Thymus (tissue), 11 donors: ENCODE results near the gene PPT2. TPM values are rescaled to one million over a fixed set of nuclear protein-coding genes. Genes with fewer than 3 reads are reported as not detected.
"Not testable (repeated sequence)": the region's sequence is repeated elsewhere in the genome, so short reads cannot be mapped to it uniquely, and the experiment has no call there.

Experiments used
- DNase-seq, 9 donors: peaks; one replicate each; pipeline ENCODE4 v3.0.0-alpha.2; 2013; ENCODE audit warnings: low spot score in 9 of 9, low read depth in 6 of 9, missing footprints in 1 of 9
- H3K27ac ChIP-seq, 2 donors: one replicate each; pipeline ENCODE4 v1.5.1; 2013; ENCODE audit warnings: control low read depth in 1 of 2, low read depth in 1 of 2, low read length in 1 of 2, mild to moderate bottlenecking in 1 of 2, moderate library complexity in 1 of 2
- H3K27me3 ChIP-seq, 2 donors: one replicate each; pipeline ENCODE4 v1.5.1; 2013; ENCODE audit warnings: low read length in 1 of 2; ENCODE audit not compliant: control insufficient read depth in 2 of 2, insufficient read depth in 1 of 2
- H3K36me3 ChIP-seq, 2 donors: one replicate each; pipeline ENCODE4 v1.5.1; 2013; ENCODE audit warnings: low read length in 1 of 2, mild to moderate bottlenecking in 1 of 2, moderate library complexity in 1 of 2; ENCODE audit not compliant: control insufficient read depth in 2 of 2, insufficient read depth in 2 of 2
- H3K4me1 ChIP-seq, 2 donors: one replicate each; pipeline ENCODE4 v1.5.1; 2013; ENCODE audit warnings: low read length in 2 of 2; ENCODE audit not compliant: control insufficient read depth in 2 of 2, insufficient read depth in 2 of 2
- H3K4me3 ChIP-seq, 2 donors: one replicate each; pipeline ENCODE4 v1.5.1; 2013; ENCODE audit warnings: low read length in 2 of 2, control low read depth in 1 of 2, mild to moderate bottlenecking in 1 of 2
- H3K9me3 ChIP-seq, 2 donors: one replicate each; pipeline ENCODE4 v1.5.1; 2013; ENCODE audit warnings: low read length in 1 of 2, mild to moderate bottlenecking in 1 of 2; ENCODE audit not compliant: control insufficient read depth in 2 of 2, insufficient read depth in 1 of 2
- WGBS: extraction: QIAGEN DNeasy Blood & Tissue Kit; methylation state at CpG from one replicate; pipeline ENCODE4 v1.1.7; 2013; 5-methylcytosine and 5-hydroxymethylcytosine counted together
- polyA plus RNA-seq: library from polyadenylated mRNA; stranded (reverse); fragments of 200-250 nt; gene quantifications from one replicate; pipeline ENCODE4 v1.2.3, GENCODE V29; 2013
- total RNA-seq: library from RNA; stranded (reverse); fragments of 120-200 nt; gene quantifications from one replicate; pipeline ENCODE4 v1.2.4, GENCODE V29; 2013
- donor health status: healthy.

Gene PPT2
- total and polyA plus RNA-seq, 2 donors: 7.6 to 9.8 TPM

DNA sequence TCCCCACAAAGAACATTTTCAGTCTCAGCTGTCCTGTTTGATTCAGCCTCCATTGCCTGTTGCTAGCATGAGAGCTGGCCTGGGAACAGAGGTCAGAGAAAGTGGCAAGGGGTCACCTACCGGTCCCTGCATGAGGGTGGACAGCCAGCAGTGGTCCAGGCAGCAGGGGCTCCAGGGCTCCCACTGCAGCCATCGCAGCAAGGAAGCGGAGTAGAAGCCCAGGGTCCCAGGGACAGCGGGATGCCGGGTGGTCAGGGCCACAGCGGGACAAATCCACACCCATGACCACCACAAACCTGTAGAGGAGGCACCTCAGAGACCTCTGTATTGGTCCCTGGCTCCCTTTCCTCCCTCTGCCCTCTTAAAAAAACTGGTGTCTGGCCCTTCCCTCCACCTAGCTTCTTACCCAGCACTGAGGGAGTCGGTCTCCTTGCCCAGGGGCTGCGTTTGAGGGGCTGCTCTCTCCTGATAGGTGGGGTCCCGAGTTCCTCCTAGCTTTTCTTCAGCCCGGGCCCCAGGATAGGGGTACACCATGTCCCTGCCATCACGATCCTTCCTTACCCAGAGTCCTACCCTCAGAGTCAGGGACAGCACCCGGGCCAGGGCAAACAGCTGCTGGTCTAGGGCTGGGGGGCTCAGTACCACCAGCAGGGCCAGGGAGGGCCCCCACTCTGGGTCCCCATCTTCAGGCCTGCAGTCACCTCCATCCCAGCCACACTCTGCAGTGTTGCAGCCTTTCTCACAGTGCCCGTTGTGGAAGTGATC, 47.0 kb downstream of the PPT2 start:
- DNase-seq: no peak
- Histone ChIP-seq H3K36me3 (no peaks in the 10 kb centered on the region), H3K27me3 (no peaks in the 10 kb centered on the region), H3K4me1 (peaks cover 6 to 35% of the 10 kb centered on the region in 2 donors), H3K4me3 (no peak overlapping the region), H3K27ac (no peak overlapping the region), H3K9me3 (peaks cover 0 to 5% of the 10 kb centered on the region in 2 donors)
- WGBS: 96% methylated on average over 13 of the region's 13 CpGs

DNA sequence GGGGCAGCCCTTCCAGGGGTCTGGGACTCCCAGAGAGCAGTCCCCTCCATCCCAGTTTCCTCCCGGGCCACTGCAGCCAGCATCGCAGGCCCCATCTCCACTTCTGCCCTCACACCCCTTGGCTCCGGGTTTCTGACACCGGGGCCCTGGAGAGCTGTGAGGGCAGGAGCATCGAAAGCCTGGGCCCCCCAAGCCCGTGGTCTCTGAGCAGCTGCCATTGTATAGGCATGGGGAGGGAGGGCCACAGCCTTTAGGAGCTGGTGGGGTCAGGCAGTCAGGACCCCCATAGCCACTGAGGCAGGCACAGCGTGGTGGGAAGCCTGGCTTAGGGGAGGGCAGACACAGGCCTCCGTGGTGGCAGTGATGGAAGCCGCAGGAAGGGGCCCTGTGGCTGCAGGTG, 48.2 kb downstream of the PPT2 start:
- no peaks in the 10 kb centered on the region for H3K27me3 ChIP-seq
- no peaks in the 10 kb centered on the region for H3K36me3 ChIP-seq
- H3K9me3 ChIP-seq: no peaks in the 10 kb centered on the region
- H3K4me3 ChIP-seq: no peak overlapping the region
- peak overlapping the region in 1 of 2 donors; percentile 18 for H3K27ac ChIP-seq
- H3K4me1 ChIP-seq: peaks cover 0 to 22% of the 10 kb centered on the region in 2 donors
- DNase-seq: peak in 1 of 9 donors; percentile 39
- 82% methylated on average over 9 of the region's 9 CpGs for WGBS

DNA sequence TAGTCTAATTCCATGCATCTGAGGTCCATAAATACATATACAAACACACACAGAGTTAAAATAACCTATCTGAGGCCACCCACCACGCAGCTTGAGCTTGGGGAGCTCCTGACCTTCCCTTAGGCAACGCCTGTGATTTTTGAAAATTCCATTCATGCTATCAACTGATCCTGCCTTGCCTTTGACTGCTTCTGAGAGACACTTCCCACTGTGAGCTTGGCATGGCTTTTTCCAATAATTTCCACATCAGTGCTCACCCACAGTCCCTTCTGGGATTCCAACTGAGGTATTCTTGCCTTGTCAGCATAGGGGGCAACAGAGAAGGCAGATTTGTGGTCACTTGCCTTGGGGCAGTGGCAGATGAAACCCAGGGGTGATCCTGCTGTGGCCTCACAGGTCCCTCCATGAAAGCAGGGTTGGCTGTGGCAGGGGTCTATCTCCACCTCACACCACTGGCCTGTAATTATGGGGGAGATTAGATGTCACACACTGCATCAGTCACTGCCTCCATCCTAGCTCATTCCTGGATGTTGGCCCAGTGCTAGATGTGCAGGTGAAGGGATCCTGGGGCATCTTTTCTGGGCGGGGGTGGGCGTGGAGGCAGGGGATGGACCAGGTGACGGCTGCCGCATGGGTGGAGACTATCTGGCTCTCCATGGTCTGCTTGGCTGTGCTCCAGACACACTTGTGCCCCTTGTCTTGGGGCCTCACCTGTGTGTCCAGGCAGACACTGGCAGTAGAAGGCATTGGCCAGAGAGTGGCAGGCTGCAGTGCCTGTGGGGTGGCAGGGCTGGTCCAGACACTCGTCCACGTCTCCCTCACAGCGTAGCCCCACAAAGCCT, 49.7 kb downstream of the PPT2 start:
- H3K4me1 ChIP-seq: peaks cover 0 to 20% of the 10 kb centered on the region in 2 donors
- DNase-seq: no peak
- H3K9me3 ChIP-seq: no peaks in the 10 kb centered on the region
- H3K27me3 ChIP-seq: no peaks in the 10 kb centered on the region
- H3K27ac ChIP-seq: no peak overlapping the region
- no peaks in the 10 kb centered on the region for H3K36me3 ChIP-seq
- WGBS: 96% methylated on average over 9 of the region's 9 CpGs
- H3K4me3 ChIP-seq: no peak overlapping the region

DNA sequence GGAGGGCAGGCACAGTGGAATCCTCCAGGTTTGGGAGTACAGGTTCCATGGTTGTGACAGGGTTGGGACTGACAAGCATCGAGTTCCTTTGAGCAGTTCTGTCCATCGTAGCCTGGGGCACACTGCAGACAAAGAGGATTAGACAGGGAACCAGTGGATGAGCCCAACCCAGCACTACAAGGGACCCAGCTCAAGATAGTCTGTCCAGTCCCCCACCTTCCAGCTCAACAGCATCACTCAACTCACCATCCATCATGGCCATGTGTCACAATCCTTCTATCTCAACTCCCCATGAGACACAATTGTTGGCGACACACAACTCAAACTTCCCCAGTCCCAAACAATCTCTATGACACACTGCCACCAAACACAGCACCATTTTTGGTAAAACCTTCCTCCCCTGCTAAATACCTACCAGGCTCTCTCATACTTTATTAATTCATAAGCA, 50.4 kb downstream of the PPT2 start:
- no peak for DNase-seq
- WGBS: 96% methylated on average over 3 of the region's 3 CpGs

DNA sequence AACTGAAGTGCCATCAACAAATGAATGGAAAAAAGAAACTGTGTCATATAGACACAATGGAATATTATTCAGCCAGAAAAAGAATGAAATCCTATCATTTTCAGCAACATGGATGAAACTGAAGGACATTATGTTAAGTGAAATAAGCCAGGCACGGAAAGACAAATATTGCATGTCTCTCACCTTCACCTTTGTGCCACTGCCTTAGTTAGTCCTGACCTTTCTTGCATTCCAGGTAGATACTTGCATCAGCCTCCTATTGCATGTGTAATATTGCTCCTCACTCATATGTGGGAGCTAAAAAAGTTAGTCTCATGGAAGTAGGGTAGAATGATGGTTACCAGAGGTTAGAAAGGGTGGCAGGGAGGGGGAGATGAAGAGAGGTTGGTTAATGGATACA, 55.1 kb downstream of the PPT2 start:
- no peak for DNase-seq
- no peak overlapping the region for H3K27ac ChIP-seq
- WGBS: 94% methylated on average over 1 of the region's 1 CpG
- H3K9me3 ChIP-seq: no peaks in the 10 kb centered on the region
- H3K4me3 ChIP-seq: no peak overlapping the region
- H3K4me1 ChIP-seq: peaks cover 0 to 6% of the 10 kb centered on the region in 2 donors
- no peaks in the 10 kb centered on the region for H3K27me3 ChIP-seq
- H3K36me3 ChIP-seq: no peaks in the 10 kb centered on the region

More for the DNA sequence above, 50.4 kb downstream of the PPT2 start:
- Histone ChIP-seq H3K4me3 (no peak overlapping the region), H3K36me3 (no peaks in the 10 kb centered on the region), H3K27ac (no peak overlapping the region), H3K4me1 (peaks cover 0 to 20% of the 10 kb centered on the region in 2 donors), H3K27me3 (no peaks in the 10 kb centered on the region), H3K9me3 (no peaks in the 10 kb centered on the region)

DNA sequence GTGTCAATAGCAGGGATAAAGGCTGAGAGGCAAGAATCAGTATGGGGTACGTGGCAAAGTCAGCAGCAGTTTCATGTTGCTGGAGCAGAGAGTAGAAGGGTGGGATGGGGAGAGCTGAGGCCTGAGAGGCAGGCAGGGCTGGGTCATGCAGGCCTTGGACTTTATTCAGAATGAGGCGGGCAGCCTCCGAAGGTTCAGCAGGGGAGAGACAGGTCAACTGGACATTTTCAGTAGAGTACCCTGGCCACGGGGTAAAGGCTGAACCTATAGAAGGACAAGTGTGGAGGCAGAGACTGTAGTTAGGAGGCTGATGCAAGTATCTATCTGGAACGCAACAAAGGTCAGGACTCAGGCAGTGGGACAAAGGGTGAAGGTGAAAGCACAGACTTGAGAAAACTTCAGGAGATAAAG, 56.3 kb downstream of the PPT2 start:
- Histone ChIP-seq H3K4me3 (no peak overlapping the region), H3K4me1 (peaks cover 0 to 17% of the 10 kb centered on the region in 2 donors), H3K27me3 (no peaks in the 10 kb centered on the region), H3K36me3 (no peaks in the 10 kb centered on the region), H3K27ac (no peak overlapping the region), H3K9me3 (no peaks in the 10 kb centered on the region)
- no peak for DNase-seq
- 93% methylated on average over 5 of the region's 5 CpGs for WGBS

DNA sequence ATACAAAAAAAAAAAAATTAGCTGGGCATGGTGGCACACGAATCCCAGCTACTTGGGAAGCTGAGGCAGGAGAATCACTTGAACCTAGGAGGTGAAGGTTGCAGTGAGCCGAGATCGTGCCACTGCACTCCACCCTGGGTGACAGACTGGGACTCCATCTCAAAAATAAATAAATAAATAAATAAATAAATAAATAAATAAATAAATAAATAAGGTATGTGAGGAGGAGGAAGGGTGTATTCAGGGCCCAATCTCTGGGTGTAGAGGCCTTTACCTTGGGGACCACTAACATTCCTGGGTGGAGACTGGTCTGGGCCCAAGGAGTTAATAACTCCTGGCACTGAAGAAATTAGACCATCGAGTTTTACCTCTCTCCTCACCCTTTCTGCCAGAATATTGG, 57.5 kb downstream of the PPT2 start:
- WGBS: 92% methylated on average over 4 of the region's 4 CpGs
- not testable (repeated sequence) for H3K9me3 ChIP-seq, H3K4me3 ChIP-seq, H3K27me3 ChIP-seq, DNase-seq, H3K36me3 ChIP-seq, H3K27ac ChIP-seq
- H3K4me1 ChIP-seq: peaks cover 0 to 17% of the 10 kb centered on the region in 2 donors

DNA sequence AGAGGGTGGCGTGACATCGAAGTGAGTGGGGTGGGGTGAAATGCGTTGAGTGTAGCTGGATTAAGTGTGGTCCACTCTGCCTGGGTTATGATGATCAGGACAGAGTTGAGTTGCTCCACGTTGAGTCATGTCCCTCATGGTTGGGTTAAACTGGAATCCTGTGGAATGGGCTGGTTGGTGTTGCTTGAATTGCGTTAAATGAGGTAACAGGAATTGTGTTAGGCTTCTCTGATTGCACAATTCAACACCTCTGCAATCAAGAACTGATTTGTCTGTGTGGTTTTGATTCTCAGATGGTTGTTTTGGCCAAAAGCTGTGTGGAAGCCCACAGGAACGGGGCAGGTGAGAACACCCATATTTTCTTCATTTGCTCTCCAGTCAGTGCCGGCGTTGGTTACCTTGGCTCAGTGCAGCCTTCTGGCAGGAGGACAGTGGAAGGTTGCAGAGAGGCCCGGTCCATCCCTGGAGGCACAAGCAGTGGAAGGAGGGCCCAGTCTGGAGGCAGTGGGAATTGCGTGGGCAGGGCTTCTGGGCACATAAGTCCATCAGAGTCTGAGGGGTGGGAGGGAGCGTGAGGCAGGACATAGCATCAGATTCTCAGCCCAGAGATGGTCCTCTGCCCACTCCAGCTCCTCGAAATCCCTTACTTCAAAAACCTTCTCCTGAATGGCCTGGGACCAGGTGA, 58.3 kb downstream of the PPT2 start:
- WGBS: 85% methylated on average over 12 of the region's 12 CpGs
- Histone ChIP-seq H3K27ac (no peak overlapping the region), H3K4me1 (peaks cover 0 to 17% of the 10 kb centered on the region in 2 donors), H3K36me3 (no peaks in the 10 kb centered on the region), H3K4me3 (no peak overlapping the region), H3K27me3 (no peaks in the 10 kb centered on the region), H3K9me3 (no peaks in the 10 kb centered on the region)
- no peak for DNase-seq
